Measurements from ENCODE around the gene GPC1. TPM values are rescaled to one million over a fixed set of nuclear protein-coding genes. Genes with fewer than 3 reads are reported as not detected.
A peak's percentile ranks its signal among the peaks of the same experiment; 100 is the strongest.

Gene GPC1
- total and polyA plus RNA-seq, 2 experiments from 2014 or later = 9.0 to 46.2 TPM

DNA sequence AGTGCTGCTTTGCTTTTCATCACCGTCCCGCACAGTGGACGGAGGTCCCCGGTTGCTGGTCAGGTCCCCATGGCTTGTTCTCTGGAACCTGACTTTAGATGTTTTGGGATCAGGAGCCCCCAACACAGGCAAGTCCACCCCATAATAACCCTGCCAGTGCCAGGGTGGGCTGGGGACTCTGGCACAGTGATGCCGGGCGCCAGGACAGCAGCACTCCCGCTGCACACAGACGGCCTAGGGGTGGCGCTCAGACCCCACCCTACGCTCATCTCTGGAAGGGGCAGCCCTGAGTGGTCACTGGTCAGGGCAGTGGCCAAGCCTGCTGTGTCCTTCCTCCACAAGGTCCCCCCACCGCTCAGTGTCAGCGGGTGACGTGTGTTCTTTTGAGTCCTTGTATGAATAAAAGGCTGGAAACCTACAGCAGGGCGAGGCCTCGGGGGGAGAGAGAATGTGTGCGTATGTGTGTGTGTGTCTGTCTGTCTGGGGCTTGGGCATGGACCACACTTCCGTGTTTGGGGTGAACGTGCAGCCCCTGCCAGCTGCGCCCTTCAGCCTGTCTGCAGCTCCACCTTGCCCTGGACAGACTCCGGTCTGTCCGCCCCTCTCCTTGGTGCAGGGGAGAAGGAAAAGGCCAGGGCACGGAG, 32.3 kb downstream of the GPC1 start:
- Mint-ChIP-seq H3K9me3 (no peaks in the 10 kb centered on the region), H3K27ac (no peak overlapping the region), H3K4me3 (no peak overlapping the region), H3K36me3 (ENCODE audit: low read depth) (peaks cover 3% of the 10 kb centered on the region; the same call in 1 of the 3 replicates), H3K4me1 (peaks cover 3% of the 10 kb centered on the region; the same call in 1 of the 3 replicates), H3K27me3 (ENCODE audit: insufficient read depth, low read depth, poor library complexity) (peaks cover 8% of the 10 kb centered on the region)
- ATAC-seq (peak; percentile 27), DNase-seq (ENCODE audit: low spot score) (no peak)
- Histone ChIP-seq H3K79me2 (replicated peaks; ENCODE audit: insufficient read depth) (no peaks in the 10 kb centered on the region), H3K36me3 (ENCODE audit: insufficient read depth) (no peaks in the 10 kb centered on the region), H2AFZ (no peak overlapping the region), H3K9me2 (ENCODE audit: insufficient read depth) (no peaks in the 10 kb centered on the region), H3K27ac (ENCODE audit: low read depth) (no peak overlapping the region), H3K27me3 (ENCODE audit: insufficient read depth) (0 out of 2 replicates have a peak, but pooled peaks cover 8% of the 10 kb centered on the region), H3K4me1 (ENCODE audit: insufficient read depth) (no peaks in the 10 kb centered on the region), H3F3A (replicated peaks; ENCODE audit: low read depth) (no peaks in the 10 kb centered on the region), H4K20me1 (replicated peaks; ENCODE audit: insufficient read depth) (no peaks in the 10 kb centered on the region), H3K4me3 (no peak overlapping the region), H3K4me2 (no peak overlapping the region)
- TF ChIP-seq, protein P1, sequence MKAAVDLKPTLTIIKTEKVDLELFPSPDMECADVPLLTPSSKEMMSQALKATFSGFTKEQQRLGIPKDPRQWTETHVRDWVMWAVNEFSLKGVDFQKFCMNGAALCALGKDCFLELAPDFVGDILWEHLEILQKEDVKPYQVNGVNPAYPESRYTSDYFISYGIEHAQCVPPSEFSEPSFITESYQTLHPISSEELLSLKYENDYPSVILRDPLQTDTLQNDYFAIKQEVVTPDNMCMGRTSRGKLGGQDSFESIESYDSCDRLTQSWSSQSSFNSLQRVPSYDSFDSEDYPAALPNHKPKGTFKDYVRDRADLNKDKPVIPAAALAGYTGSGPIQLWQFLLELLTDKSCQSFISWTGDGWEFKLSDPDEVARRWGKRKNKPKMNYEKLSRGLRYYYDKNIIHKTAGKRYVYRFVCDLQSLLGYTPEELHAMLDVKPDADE (IDR thresholded peaks at IDR 0.05) = no peak
- TF ChIP-seq, protein P2, sequence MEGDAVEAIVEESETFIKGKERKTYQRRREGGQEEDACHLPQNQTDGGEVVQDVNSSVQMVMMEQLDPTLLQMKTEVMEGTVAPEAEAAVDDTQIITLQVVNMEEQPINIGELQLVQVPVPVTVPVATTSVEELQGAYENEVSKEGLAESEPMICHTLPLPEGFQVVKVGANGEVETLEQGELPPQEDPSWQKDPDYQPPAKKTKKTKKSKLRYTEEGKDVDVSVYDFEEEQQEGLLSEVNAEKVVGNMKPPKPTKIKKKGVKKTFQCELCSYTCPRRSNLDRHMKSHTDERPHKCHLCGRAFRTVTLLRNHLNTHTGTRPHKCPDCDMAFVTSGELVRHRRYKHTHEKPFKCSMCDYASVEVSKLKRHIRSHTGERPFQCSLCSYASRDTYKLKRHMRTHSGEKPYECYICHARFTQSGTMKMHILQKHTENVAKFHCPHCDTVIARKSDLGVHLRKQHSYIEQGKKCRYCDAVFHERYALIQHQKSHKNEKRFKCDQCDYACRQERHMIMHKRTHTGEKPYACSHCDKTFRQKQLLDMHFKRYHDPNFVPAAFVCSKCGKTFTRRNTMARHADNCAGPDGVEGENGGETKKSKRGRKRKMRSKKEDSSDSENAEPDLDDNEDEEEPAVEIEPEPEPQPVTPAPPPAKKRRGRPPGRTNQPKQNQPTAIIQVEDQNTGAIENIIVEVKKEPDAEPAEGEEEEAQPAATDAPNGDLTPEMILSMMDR (conservative IDR thresholded peaks at IDR 0.05; ENCODE audit: low read depth in 2 of 2) = peak; percentile 30 to 58; a peak in 3 of 4 replicates
- TF ChIP-seq EZH2phosphoT487 (IDR thresholded peaks at IDR 0.05; ENCODE audit: unreplicated experiment) (no peak), ZNF331 (CRISPR knock-in tag; IDR thresholded peaks at IDR 0.05; ENCODE audit: low read depth) (no peak), JUNB (IDR thresholded peaks at IDR 0.05; ENCODE audit: unreplicated experiment) (no peak)

DNA sequence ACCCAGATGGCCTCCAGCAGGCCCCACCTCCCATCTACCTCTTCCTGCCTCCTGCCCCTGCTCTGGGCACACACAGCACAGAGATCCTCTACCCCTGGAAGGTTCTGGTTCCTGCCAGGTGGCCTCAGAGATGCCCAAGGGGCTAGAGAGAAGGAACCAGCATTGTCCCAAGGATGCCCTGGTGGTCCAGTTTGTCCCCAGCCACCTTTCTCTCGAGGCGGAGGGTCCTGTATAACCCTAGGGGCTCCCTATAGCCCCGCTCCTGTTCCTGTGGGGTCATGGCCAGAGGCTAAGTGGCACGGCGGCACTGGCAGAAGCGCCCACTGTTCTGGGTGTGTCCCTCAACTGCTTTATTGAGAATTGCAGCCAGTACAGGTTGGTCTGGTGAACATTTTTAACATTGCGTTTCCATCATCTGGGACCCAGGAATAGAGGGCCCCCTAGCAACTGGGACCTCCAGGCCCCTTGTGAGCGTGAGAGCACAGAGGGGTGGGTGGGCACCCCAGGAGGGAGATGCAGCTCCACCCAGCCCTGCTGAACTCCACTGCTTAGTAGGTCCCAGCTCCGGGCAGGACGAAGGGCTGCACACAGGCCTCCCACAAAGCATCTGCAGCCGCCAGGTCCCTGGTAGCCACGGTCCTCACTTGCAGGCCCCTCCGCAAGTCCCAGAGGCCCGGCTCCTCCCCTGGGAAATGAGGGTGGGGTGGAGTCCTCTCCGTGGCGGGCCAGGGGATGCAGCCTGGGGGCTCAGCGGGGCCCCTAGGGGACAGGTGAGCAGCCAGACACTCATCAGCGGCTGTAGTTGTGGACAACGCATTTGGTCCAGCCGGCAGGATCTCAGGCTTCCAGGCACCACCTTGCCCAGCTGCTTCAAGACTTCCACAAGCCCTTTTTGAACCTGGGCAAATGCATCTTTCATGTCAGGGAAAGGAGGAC, 33.1 kb downstream of the GPC1 start:
- Mint-ChIP-seq H3K27me3 (ENCODE audit: insufficient read depth, low read depth, poor library complexity) (peaks cover 8% of the 10 kb centered on the region), H3K9me3 (0 out of 3 replicates have a peak, but pooled peaks cover 3% of the 10 kb centered on the region), H3K4me3 (no peak overlapping the region), H3K36me3 (ENCODE audit: low read depth) (peaks cover 3% of the 10 kb centered on the region; the same call in 1 of the 3 replicates), H3K27ac (no peak overlapping the region), H3K4me1 (peaks cover 3% of the 10 kb centered on the region; the same call in 1 of the 3 replicates)
- Histone ChIP-seq H3K36me3 (ENCODE audit: insufficient read depth) (no peaks in the 10 kb centered on the region), H3K79me2 (replicated peaks; ENCODE audit: insufficient read depth) (no peaks in the 10 kb centered on the region), H3K27ac (ENCODE audit: low read depth) (no peak overlapping the region), H3K9me2 (ENCODE audit: insufficient read depth) (no peaks in the 10 kb centered on the region), H3K27me3 (ENCODE audit: insufficient read depth) (0 out of 2 replicates have a peak, but pooled peaks cover 8% of the 10 kb centered on the region), H2AFZ (no peak overlapping the region), H3K4me2 (no peak overlapping the region), H3K4me1 (ENCODE audit: insufficient read depth) (no peaks in the 10 kb centered on the region), H3F3A (replicated peaks; ENCODE audit: low read depth) (no peaks in the 10 kb centered on the region), H3K4me3 (no peak overlapping the region), H4K20me1 (replicated peaks; ENCODE audit: insufficient read depth) (no peaks in the 10 kb centered on the region)
- DNase-seq (ENCODE audit: low spot score) = no peak
- ATAC-seq = peak; percentile 13
- TF ChIP-seq CREB1 (CRISPR knock-in tag; IDR thresholded peaks at IDR 0.05; ENCODE audit: low read depth) (no peak), EZH2 (IDR thresholded peaks at IDR 0.05; ENCODE audit: low read depth, unreplicated experiment) (no peak), ZNF331 (CRISPR knock-in tag; IDR thresholded peaks at IDR 0.05; ENCODE audit: low read depth) (no peak), POLR2AphosphoS5 (IDR thresholded peaks at IDR 0.05; ENCODE audit: low read depth) (no peak), ZNF114 (CRISPR knock-in tag; IDR thresholded peaks at IDR 0.05) (no peak), EZH2phosphoT487 (IDR thresholded peaks at IDR 0.05; ENCODE audit: unreplicated experiment) (no peak), NANOG (IDR thresholded peaks at IDR 0.05; ENCODE audit: borderline replicate concordance) (no peak)
